ENCODE measurements around the gene NNT. TPM values are rescaled to one million over a fixed set of nuclear protein-coding genes. Genes with fewer than 3 reads are reported as not detected.

Gene NNT
- total and polyA plus RNA-seq, 3 donors from 2014 or later: 25.4 to 55.0 (median 32.1) TPM

GRCh38 chr5:43643327-43643726, 40.3 kb downstream of the NNT start:
- Histone ChIP-seq H3K27ac (no peak overlapping the region), H3K36me3 (ENCODE audit: low read depth, missing control alignments) (no peaks in the 10 kb centered on the region), H3K27me3 (no peaks in the 10 kb centered on the region), H3K4me3 (no peak overlapping the region), H3K4me1 (no peaks in the 10 kb centered on the region), H3K9me3 (no peaks in the 10 kb centered on the region)
- DNase-seq: no peak
- TF ChIP-seq CTCF (IDR thresholded peaks at IDR 0.05) (no peak), POLR2A (IDR thresholded peaks at IDR 0.05) (no peak)
- 89 to 98% methylated on average over 1 of the region's 1 CpG for WGBS, 2 donors
- intact Hi-C loops (cut with DNase I; ENCODE audit: low total_unique reads): no loop called here

GRCh38 chr5:43643750-43644149, 40.8 kb downstream of the NNT start:
- no peak for DNase-seq
- Histone ChIP-seq H3K36me3 (ENCODE audit: low read depth, missing control alignments) (no peaks in the 10 kb centered on the region), H3K4me3 (no peak overlapping the region), H3K4me1 (no peaks in the 10 kb centered on the region), H3K27me3 (no peaks in the 10 kb centered on the region), H3K9me3 (no peaks in the 10 kb centered on the region), H3K27ac (no peak overlapping the region)
- WGBS, 2 donors: 88 to 94% methylated on average over 2 of the region's 2 CpGs
- no peak for TF ChIP-seq POLR2A (IDR thresholded peaks at IDR 0.05)
- no peak for TF ChIP-seq CTCF (IDR thresholded peaks at IDR 0.05)
- intact Hi-C loops (cut with DNase I; ENCODE audit: low total_unique reads): no loop called here

GRCh38 chr5:43646992-43647391, 44.0 kb downstream of the NNT start:
- no peaks in the 10 kb centered on the region for H3K36me3 ChIP-seq (ENCODE audit: low read depth, missing control alignments)
- no peaks in the 10 kb centered on the region for H3K27me3 ChIP-seq
- intact Hi-C loops (cut with DNase I; ENCODE audit: low total_unique reads): no loop called here
- no peaks in the 10 kb centered on the region for H3K9me3 ChIP-seq
- no peak overlapping the region for H3K4me3 ChIP-seq
- no peak for TF ChIP-seq CTCF (IDR thresholded peaks at IDR 0.05)
- TF ChIP-seq POLR2A (IDR thresholded peaks at IDR 0.05): no peak
- no peaks in the 10 kb centered on the region for H3K4me1 ChIP-seq
- 60 to 61% methylated on average over 1 of the region's 1 CpG for WGBS, 2 donors
- DNase-seq: no peak
- H3K27ac ChIP-seq: no peak overlapping the region

- no peak overlapping the region for H3K27ac ChIP-seq
- H3K4me3 ChIP-seq: no peak overlapping the region
- intact Hi-C loops (cut with DNase I; ENCODE audit: low total_unique reads): no loop called here
- no peaks in the 10 kb centered on the region for H3K4me1 ChIP-seq
- H3K9me3 ChIP-seq: no peaks in the 10 kb centered on the region
- no peaks in the 10 kb centered on the region for H3K27me3 ChIP-seq
- no peaks in the 10 kb centered on the region for H3K36me3 ChIP-seq (ENCODE audit: low read depth, missing control alignments)
- no peak for TF ChIP-seq POLR2A (IDR thresholded peaks at IDR 0.05)
- TF ChIP-seq CTCF (IDR thresholded peaks at IDR 0.05): no peak
- DNase-seq: no peak
Observed at GRCh38 chr5:43647789-43648188, 44.8 kb downstream of the NNT start.

- Histone ChIP-seq H3K4me1 (no peaks in the 10 kb centered on the region), H3K9me3 (no peaks in the 10 kb centered on the region), H3K36me3 (ENCODE audit: low read depth, missing control alignments) (no peaks in the 10 kb centered on the region), H3K27ac (no peak overlapping the region), H3K4me3 (no peak overlapping the region), H3K27me3 (no peaks in the 10 kb centered on the region)
- DNase-seq: no peak
- 72 to 83% methylated on average over 2 of the region's 2 CpGs for WGBS, 2 donors
- TF ChIP-seq CTCF (IDR thresholded peaks at IDR 0.05) (no peak), POLR2A (IDR thresholded peaks at IDR 0.05) (no peak)
- intact Hi-C loops (cut with DNase I; ENCODE audit: low total_unique reads): no loop called here
Observed at GRCh38 chr5:43648499-43649124, 45.6 kb downstream of the NNT start.
